ENCODE results near the gene ALG14. TPM values are rescaled to one million over a fixed set of nuclear protein-coding genes. Genes with fewer than 3 reads are reported as not detected.
"Not testable (repeated sequence)": the region's sequence is repeated elsewhere in the genome, so short reads cannot be mapped to it uniquely, and the experiment has no call there.

Gene ALG14
- polyA plus RNA-seq, 3 donors, result 11.6 to 16.2 (median 14.3) TPM

- no peak for DNase-seq (ENCODE audit: low read depth in 3 of 3, low spot score in 2 of 3)
These were observed 110.8 kb downstream of the ALG14 start for GRCh38 chr1:94961988-94962387.

DNA sequence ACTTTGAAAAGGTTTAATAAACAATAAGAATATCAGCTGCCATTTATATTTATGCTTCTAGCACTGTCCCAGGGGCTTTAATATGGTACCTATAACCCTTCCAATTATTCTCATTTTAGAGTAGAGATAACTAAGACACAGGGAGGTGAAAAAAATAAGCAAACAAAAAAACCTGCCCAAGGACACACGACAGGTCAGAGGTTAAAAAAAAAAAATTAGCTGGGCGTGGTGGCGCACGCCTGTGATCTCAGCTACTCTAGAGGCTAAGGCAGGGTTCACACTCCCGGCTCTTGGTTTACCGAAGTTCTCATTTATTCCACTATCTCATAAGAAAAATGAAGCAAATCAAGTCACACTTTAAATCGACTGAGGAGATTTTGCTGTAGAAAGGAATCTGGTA is 111.2 kb downstream of the ALG14 start:
- DNase-seq (ENCODE audit: low read depth in 3 of 3, low spot score in 2 of 3), result no peak

DNA sequence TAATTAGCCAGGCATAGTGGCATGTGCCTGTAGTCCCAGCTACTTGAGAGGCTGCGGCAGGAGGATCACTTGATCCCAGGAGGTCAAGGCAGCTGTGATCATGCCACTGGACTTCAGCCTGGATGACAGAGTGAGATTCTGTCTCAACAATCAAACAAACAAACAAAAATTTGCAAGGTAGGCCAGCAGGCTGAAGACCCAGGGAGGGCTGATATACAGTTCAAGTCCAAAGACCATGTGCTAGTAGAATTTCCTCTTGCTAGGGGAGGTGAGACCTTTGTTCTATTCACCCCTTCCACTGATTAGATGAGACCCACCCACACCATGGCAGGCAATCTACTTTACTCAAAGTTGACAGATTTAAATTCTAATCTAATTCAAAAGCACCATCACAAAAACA is 114.7 kb downstream of the ALG14 start:
- no peak for DNase-seq (ENCODE audit: low read depth in 3 of 3, low spot score in 2 of 3)

DNA sequence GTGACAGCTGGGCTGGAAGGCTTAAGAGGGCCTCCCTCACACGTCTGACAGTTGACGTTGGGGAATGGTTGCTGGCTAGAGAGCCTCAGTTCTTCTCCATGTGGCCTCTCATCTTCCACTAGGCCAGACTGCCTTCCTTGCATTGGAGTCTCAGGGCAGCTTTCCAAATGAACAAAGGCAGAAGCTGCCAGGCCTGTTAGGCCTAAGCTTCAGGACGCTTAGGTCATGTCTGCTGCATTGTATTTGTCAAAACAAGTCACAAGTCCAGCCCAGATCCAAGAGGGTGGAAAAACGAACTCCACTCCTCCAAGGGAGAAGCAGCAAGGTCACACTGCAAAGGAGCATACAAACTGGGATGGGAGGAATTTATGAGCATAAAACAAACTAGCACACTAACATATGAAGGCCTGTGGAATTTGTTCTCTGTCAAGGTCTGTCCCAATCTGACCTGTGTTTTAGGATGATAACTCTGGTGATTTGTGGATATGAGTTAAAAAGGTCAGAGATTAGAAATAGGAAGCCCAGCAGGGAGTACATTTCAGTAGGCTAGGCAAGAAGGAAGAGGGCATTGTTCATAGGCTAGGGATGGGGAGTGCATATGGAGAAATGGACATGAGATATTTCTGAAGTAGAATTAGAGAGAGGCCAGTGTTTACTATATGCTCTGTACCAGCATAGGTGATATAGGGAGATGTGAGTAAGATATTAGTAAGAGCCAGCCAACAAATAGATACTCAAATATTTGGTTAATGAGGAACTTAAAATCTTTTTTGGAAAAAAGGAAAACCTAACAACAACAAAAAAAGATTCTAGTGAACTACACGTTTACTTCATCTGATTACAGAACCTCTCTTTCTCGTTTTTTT is 116.8 kb downstream of the ALG14 start:
- no peak for DNase-seq (ENCODE audit: low read depth in 3 of 3, low spot score in 2 of 3)

DNA sequence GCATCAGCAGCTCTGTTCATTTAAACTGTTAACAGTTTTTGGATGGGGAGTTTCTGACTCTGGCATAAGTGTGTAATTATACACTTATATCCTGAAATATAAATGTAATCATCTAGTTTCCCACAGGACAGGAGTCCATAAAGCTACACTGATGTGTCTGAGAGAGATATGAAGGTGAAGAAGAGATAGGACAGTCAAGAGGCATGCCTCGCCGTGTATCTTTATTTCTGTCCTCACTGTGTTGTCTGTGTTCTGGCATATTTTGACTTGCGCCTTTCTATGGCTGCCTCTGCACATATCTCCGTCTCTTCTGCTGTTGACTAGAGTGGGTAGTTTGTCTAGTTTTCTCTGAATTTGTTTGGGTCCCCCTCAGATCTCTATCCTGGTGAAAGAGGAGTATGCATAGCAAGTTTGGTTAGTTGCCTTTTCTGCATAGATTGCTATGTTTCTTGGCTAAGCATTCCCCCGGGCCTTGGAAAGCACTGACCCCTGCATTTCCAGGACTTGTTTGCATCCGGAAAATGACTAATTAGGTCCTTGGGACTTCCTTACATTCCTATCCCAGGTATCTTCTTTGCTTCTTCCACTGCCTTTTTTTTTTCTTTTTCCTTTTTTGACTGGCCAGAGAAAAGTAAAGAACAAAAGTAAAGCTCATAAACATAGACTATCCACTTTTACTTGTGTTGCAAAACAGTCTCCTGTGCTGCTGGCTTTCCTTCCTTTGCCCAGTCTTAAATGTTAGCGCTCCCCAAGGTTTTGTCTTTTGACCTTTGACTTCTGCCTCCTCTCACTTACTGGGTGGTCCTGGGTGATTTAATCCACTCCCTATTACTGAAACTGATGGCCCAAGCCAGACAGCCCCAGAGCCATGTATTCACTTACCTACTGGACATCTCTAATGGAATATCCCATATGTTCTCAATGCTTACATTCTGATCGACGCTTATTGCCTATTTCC is 118.2 kb downstream of the ALG14 start:
- DNase-seq (ENCODE audit: low read depth in 3 of 3, low spot score in 2 of 3), result no peak

- no peak for DNase-seq (ENCODE audit: low read depth in 3 of 3, low spot score in 2 of 3)
These were observed 119.0 kb downstream of the ALG14 start for GRCh38 chr1:94953746-94954145.

DNA sequence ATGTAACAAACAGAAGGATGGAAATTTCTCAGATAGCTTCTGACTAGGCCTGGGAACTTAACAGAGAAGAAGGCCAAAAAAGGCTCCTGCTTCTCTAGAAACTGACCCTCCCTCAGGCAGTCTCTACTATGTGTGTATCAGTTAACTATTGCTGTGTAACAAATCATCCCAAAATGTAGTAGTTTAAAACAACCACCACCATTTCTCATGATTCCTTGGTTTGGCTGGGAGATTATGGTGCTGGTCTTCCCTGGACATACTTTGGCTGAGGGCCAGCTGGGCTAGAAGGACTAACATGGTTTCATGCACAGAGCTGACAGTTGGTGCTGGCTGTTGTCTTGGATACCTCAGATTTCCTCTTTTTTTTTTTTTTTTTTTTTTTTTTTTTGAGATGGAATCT is 119.6 kb downstream of the ALG14 start:
- DNase-seq (ENCODE audit: low read depth in 3 of 3, low spot score in 2 of 3), result no peak

GRCh38 chr1:94952539-94952938 is 120.2 kb downstream of the ALG14 start:
- no peak for DNase-seq (ENCODE audit: low read depth in 3 of 3, low spot score in 2 of 3)

GRCh38 chr1:94951509-94952208 is 121.1 kb downstream of the ALG14 start:
- no peak for DNase-seq (ENCODE audit: low read depth in 3 of 3, low spot score in 2 of 3)

DNA sequence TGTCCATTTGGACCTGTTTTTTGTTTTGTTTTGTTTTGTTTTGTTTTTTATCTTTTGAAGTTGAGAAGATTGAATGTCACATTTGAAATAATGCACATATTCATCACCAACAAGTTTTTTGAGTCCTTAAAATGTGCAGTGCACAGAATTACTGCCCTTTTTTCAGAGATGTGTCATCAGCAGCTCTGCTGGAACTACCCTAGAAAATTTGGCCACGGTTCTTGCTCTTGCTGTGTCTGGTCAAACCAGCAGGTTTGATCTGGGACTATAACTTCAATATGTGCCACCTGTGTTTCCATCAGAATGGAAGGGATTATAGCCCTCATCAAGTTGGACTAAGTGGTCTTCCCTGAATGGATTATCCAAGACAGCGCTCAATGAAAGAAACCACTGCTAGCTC is 121.7 kb downstream of the ALG14 start:
- DNase-seq (ENCODE audit: low read depth in 3 of 3, low spot score in 2 of 3), result no peak

DNA sequence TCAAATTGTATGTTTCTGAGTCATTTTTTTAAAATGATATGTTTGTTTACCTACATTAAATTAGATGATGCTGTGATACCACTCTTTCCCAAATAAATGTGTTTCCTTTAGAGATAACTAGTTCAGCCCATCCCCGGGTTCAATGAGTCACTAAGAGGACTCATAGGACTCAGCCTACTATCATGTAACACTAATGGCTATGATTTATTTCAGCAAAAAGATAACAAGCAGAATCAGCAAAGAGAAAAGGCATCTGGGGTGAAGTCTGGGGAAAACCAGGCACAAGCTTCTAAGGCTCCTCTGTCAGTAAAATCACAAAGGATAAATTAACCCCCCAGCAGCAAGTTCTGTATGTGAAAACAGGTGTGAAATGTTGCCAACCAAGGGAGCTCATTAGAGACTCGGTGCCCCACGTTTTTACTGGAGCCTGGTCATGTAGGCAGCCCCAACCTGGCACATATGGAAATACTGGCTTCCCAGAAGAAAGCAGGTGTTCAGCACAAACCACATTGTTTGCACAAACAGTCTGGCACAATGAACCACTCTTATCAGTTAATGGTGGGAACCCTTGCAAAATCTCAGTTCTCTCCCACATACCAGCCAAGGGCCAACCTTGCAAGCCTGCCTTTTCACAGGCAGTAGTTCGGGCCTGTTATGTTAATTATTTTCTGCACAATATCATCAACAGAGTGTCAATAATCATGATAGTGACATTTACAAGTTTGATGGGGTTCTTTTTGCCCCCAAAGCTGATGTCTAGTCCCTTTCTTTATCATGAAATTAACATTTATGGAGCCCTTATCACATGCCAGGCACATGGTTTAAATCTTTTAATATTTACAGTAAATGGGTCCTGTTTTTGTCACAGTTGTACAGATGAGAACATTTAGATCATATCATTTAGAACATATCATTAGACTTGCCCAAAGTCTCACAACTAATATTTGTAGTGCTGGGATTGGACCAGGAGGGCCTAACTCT is 122.8 kb downstream of the ALG14 start:
- DNase-seq (ENCODE audit: low read depth in 3 of 3, low spot score in 2 of 3), result no peak

DNA sequence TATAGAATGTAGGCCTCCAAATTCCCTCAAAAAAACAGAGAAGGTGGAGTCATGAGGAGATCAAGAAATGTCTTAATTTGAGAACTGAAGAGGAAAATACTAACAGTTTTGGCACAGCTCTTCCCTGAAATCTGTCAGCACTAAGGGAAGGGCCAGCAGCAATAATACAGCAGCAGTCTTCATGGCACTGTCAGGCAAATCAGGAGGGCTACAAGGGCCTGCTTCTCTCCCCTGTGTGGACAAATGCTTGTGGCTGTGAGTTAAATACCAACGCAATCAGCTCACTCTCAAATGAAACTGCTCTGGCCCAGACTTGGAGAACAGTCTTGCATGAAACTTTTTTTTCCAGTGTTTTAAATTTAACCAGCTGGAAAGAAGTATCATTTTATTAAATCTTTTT is 125.3 kb downstream of the ALG14 start:
- DNase-seq (ENCODE audit: low read depth in 3 of 3, low spot score in 2 of 3), result no peak

- DNase-seq (ENCODE audit: low read depth in 3 of 3, low spot score in 2 of 3), result no peak
These were observed 125.9 kb downstream of the ALG14 start for GRCh38 chr1:94946886-94947285.

DNA sequence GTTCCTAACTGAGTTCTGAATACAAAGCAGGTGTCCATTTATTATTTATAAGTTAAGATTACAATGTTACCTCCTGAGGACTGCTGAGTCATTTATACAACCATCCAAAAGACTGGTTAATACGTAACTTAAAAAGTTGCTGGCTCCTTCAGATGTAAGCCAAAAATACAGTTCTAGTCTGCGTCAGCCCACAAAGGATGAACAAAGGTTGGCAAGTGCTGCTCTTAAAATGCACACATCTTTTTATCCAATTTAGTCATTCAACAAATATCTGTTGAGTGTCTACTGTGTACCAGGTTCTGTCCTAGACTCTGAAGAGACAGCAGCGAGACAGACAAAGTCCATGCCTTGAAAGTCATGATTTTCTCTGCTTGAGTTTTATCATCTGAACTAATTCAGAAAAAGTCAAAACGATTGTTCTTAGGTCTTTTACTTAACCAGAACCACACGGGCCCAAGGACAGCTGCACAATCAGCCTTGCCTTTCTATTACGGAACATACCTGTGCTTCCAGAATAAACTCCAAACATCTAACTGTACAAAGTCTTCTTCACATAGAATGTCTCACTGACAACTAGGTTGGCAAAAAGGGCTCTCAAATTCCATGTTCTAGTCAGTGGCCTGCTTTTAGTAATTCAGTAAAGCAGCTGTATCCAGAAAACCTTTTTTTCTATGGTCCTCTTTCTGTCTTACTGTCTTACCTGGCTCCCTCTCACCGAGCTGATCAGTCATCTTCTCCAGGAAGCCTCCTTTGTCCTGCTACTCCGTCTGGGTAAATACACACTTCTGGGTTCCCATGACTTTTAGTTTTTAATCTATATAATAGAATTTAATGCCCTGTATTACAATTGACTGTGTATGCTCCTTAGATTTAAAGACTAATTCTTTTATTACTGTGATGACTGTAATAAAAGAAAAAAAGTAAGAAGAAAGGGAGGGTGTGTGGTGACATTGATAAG is 130.3 kb downstream of the ALG14 start:
- DNase-seq (ENCODE audit: low read depth in 3 of 3, low spot score in 2 of 3), result no peak

- DNase-seq (ENCODE audit: low read depth in 3 of 3, low spot score in 2 of 3), result not testable (repeated sequence)
These were observed 131.3 kb downstream of the ALG14 start for GRCh38 chr1:94941480-94941879.

- DNase-seq (ENCODE audit: low read depth in 3 of 3, low spot score in 2 of 3), result no peak
These were observed 132.0 kb downstream of the ALG14 start for GRCh38 chr1:94940738-94941137.

- DNase-seq (ENCODE audit: low read depth in 3 of 3, low spot score in 2 of 3), result no peak
These were observed 134.9 kb downstream of the ALG14 start for GRCh38 chr1:94937820-94938219.

DNA sequence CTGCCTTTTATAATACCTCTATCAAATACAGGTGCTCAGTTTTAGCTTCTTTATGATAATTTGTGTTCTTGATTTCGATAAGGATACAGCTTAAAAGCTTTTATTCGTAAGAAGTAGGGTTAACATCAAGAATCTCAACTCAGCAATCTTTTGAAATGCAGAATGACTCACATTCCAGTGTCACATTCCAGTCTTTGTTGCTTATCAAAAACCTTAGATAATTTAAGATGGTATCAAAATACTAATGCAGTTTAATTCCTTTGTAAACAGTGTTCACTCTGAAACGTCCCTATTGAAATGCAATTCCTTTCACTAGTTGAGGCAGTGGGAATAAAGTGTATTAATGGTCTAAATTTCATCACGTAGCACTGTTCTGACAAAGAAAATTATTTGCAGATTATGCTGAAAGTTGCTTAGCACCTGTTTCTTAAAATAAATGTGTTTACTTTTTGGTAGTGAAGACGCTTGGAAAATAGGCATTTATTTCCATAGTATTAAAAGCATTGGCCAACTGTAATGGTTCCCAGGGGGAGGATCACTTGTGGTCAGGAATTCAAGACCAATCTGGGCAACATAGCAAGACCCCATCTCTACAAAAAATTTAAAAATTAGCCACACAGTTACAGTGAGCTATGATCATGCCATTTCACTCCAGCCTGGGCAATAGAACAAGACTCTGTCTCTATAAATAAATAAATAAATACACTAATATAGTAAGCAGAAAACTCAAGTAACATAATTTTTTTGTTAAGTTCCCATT is 135.7 kb downstream of the ALG14 start:
- DNase-seq (ENCODE audit: low read depth in 3 of 3, low spot score in 2 of 3), result no peak
